K562 (cell line): ENCODE measurements around the gene FOXK2. TPM values are rescaled to one million over a fixed set of nuclear protein-coding genes. Genes with fewer than 3 reads are reported as not detected.
A peak's percentile ranks its signal among the peaks of the same experiment; 100 is the strongest.

Source experiments
- DLX4 ChIP-seq: fragments of 250-450 bp; sonication (Bioruptor Pico); IDR thresholded peaks from 2 replicates; pipeline ENCODE4 v1.6.1; 2021; ENCODE audit warnings: mild to moderate bottlenecking
- EGR1 ChIP-seq: fragments of 450-650 bp; conservative IDR thresholded peaks from 2 replicates; pipeline ENCODE4 v1.6.1; 2017; ENCODE audit warnings: mild to moderate bottlenecking
- FUS ChIP-seq: fragments of 200-400 bp; formaldehyde crosslinking; optimal IDR thresholded peaks from 2 replicates; pipeline ENCODE3; 2017; ENCODE audit warnings: low read depth, low read length
- GTF3C2 ChIP-seq: IDR thresholded peaks from 3 replicates; pipeline ENCODE4 v1.6.1; 2011; ENCODE audit warnings: borderline replicate concordance, mild to moderate bottlenecking, moderate library complexity; ENCODE audit not compliant: insufficient read length; ENCODE audit errors: extremely low read depth
- MEIS2 ChIP-seq: fragments of 450-650 bp; IDR thresholded peaks from 2 replicates; pipeline ENCODE4 v1.6.1; 2014; ENCODE audit warnings: mild to moderate bottlenecking; ENCODE audit not compliant: partially characterized antibody
- REST ChIP-seq, 2 experiments: fragments of 450-650 bp; formaldehyde crosslinking in 1 of 2; IDR thresholded peaks; 2 replicates each; pipeline versions ENCODE4 v1.4.0 to v1.6.1; 2014 to 2020; ENCODE audit warnings: mild to moderate bottlenecking in 2 of 2, borderline replicate concordance in 1 of 2, low read depth in 1 of 2
- SMAD3 ChIP-seq: fragments of 450-650 bp; formaldehyde crosslinking; conservative IDR thresholded peaks from 2 replicates; pipeline ENCODE4 v1.4.0; 2020; ENCODE audit warnings: mild to moderate bottlenecking
- SP1 ChIP-seq: sonication (generic); formaldehyde crosslinking; IDR thresholded peaks from 2 replicates; pipeline ENCODE4 v1.8.1; 2022; ENCODE audit warnings: mild to moderate bottlenecking, missing genetic modification reagents
- TCF7 ChIP-seq: sonication (generic); IDR thresholded peaks from 2 replicates; pipeline ENCODE4 v1.6.1; 2016; ENCODE audit warnings: antibody characterized with exemption, borderline replicate concordance
- TEAD2 ChIP-seq: fragments of 450-650 bp; IDR thresholded peaks from 2 replicates; pipeline ENCODE4 v1.6.1; 2016; ENCODE audit warnings: missing genetic modification characterization, control low read depth, missing compliant biosample characterization
- USF2 ChIP-seq: sonication (generic); formaldehyde crosslinking; IDR thresholded peaks from 2 replicates; pipeline ENCODE4 v1.5.0; 2020; ENCODE audit warnings: missing genetic modification reagents
- ZC3H4 ChIP-seq: sonication (generic); formaldehyde crosslinking; IDR thresholded peaks from 2 replicates; pipeline ENCODE4 v1.9.0; 2021; ENCODE audit warnings: missing genetic modification reagents, borderline replicate concordance
- ZKSCAN8 ChIP-seq: fragments of 200-800 bp; sonication (Bioruptor generic); IDR thresholded peaks from 2 replicates; pipeline ENCODE4 v1.6.1; 2016; ENCODE audit warnings: missing genetic modification characterization, missing compliant biosample characterization
- ZNF780A ChIP-seq: fragments of 250-450 bp; sonication (Bioruptor Pico); IDR thresholded peaks from 2 replicates; pipeline ENCODE4 v1.5.0; 2021; ENCODE audit warnings: mild to moderate bottlenecking
- ZSCAN32 ChIP-seq: fragments of 450-650 bp; formaldehyde crosslinking; IDR thresholded peaks from 2 replicates; pipeline ENCODE4 v1.4.0; 2020; ENCODE audit warnings: mild to moderate bottlenecking, moderate library complexity
- polyA plus RNA-seq, 8 experiments: library from polyadenylated mRNA; depleted of rRNA in 4 of 8; stranded (reverse) in 5 of 8; unstranded in 3 of 8; fragments of >200 nt; fragmentation: Nextera tagmentation in 2 of 8; fragmentation: Illumina TruSeq in 1 of 8; extraction: Ambion mirVana in 2 of 8; extraction: Trizol in 1 of 8; gene quantifications; 2 replicates each; pipeline versions ENCODE4 v1.2.1 to v1.2.3, GENCODE V29; 2011 to 2014; ENCODE audit warnings: inconsistent platforms in 1 of 8, missing spikeins in 1 of 8
- total RNA-seq, 7 experiments: library from RNA; depleted of rRNA in 6 of 7; stranded (reverse); fragments of >200 nt in 6 of 7; fragmentation: Illumina TruSeq in 2 of 7; extraction: Trizol in 2 of 7; gene quantifications; 2 replicates each; pipeline versions ENCODE4 v1.2.1 to v1.2.3, GENCODE V29; 2011 to 2021; ENCODE audit warnings: low replicate concordance in 1 of 7

The FOXK2 gene
- total and polyA plus RNA-seq, 9 of the 15 experiments (the other 6 are each of a cell fraction or from before 2014, with no cell fraction given) = 3.0 to 86.0 (median 44.1) TPM

- TF ChIP-seq ZKSCAN8 (CRISPR knock-in tag) = no peak
- TF ChIP-seq TEAD2 = no peak
- no peak for TF ChIP-seq REST (IDR thresholded peaks at IDR 0.05; ENCODE audit: borderline replicate concordance)
- TF ChIP-seq REST (CRISPR knock-in tag; IDR thresholded peaks at IDR 0.05; ENCODE audit: low read depth) = no peak
- TF ChIP-seq EGR1 = peak; percentile 18; the same call in 1 of the 2 replicates
- TF ChIP-seq GTF3C2 = no peak
- no peak for TF ChIP-seq ZNF780A
- TF ChIP-seq ZSCAN32 (CRISPR knock-in tag) = no peak
- no peak for TF ChIP-seq TCF7
- no peak for TF ChIP-seq SMAD3 (CRISPR knock-in tag)
- TF ChIP-seq DLX4 (CRISPR knock-in tag) = no peak
- TF ChIP-seq FUS = no peak
- TF ChIP-seq MEIS2 = no peak
- no peak for TF ChIP-seq SP1 (CRISPR knock-in tag)
- no peak for TF ChIP-seq USF2 (CRISPR knock-in tag)
- no peak for TF ChIP-seq ZC3H4 (CRISPR knock-in tag)
Observed at GRCh38 chr17:82519971-82520903, 705 bp downstream of the FOXK2 start (continued).
